Fibroblast of lung (primary cell): ENCODE data around the gene MNAT1. TPM values are rescaled to one million over a fixed set of nuclear protein-coding genes. Genes with fewer than 3 reads are reported as not detected.

Experiments
- DNase-seq, 2 donors: peaks; one replicate each; pipeline versions ENCODE4 v3.0.0 to v3.0.0-alpha.2; 2010; ENCODE audit warnings: low read depth in 2 of 2
- H2AFZ ChIP-seq: 2 replicates; pipeline ENCODE4 v1.5.1; 2012; ENCODE audit warnings: low read length, control low read depth, inconsistent platforms
- H3K27ac ChIP-seq: 2 replicates; pipeline ENCODE4 v1.5.1; 2011; ENCODE audit warnings: low read length, control low read depth; ENCODE audit not compliant: insufficient read depth
- H3K27me3 ChIP-seq: 2 replicates; pipeline ENCODE4 v1.5.1; 2011; ENCODE audit warnings: mild to moderate bottlenecking, low read length; ENCODE audit not compliant: control insufficient read depth, insufficient read depth
- H3K36me3 ChIP-seq: 2 replicates; pipeline ENCODE4 v1.5.1; 2011; ENCODE audit warnings: low read length; ENCODE audit not compliant: control insufficient read depth, insufficient read depth
- H3K4me1 ChIP-seq: 2 replicates; pipeline ENCODE4 v1.5.1; 2011; ENCODE audit warnings: low read length; ENCODE audit not compliant: control insufficient read depth, insufficient read depth; ENCODE audit errors: extremely low read depth
- H3K4me2 ChIP-seq: 2 replicates; pipeline ENCODE4 v1.5.1; 2011; ENCODE audit warnings: low read length, control low read depth; ENCODE audit not compliant: insufficient read depth; ENCODE audit errors: extremely low read depth
- H3K4me3 ChIP-seq, 4 experiments: fragments of 200-600 bp in 1 of 4; sonication (generic) in 1 of 4; replicated peaks in 1 of 4; 2 replicates each; pipeline ENCODE4 v1.5.1; 2011 to 2016; ENCODE audit warnings: low read length in 4 of 4, low read depth in 3 of 4, mild to moderate bottlenecking in 3 of 4, control low read depth in 2 of 4, inconsistent platforms in 1 of 4, mixed read lengths in 1 of 4; ENCODE audit not compliant: insufficient read depth in 1 of 4; ENCODE audit errors: control extremely low read depth in 1 of 4
- H3K79me2 ChIP-seq: 2 replicates; pipeline ENCODE4 v1.5.1; 2012; ENCODE audit warnings: mild to moderate bottlenecking, low read length, inconsistent platforms; ENCODE audit not compliant: control insufficient read depth, insufficient read depth
- H3K9ac ChIP-seq: 2 replicates; pipeline ENCODE4 v1.5.1; 2011; ENCODE audit warnings: mild to moderate bottlenecking, low read length, control low read depth; ENCODE audit not compliant: insufficient read depth
- H3K9me3 ChIP-seq: 2 replicates; pipeline ENCODE4 v1.5.1; 2012; ENCODE audit warnings: low read depth, low read length; ENCODE audit not compliant: control insufficient read depth, insufficient read depth
- H4K20me1 ChIP-seq: 2 replicates; pipeline ENCODE4 v1.5.1; 2011; ENCODE audit warnings: low read length; ENCODE audit not compliant: control insufficient read depth, insufficient read depth; ENCODE audit errors: extremely low read depth
- CTCF ChIP-seq, 2 donors: IDR thresholded peaks in 1 of 2; conservative IDR thresholded peaks in 1 of 2; 1 replicate in 1 of 2; 2 replicates in 1 of 2; pipeline ENCODE4 v1.5.1; 2011 to 2012; ENCODE audit warnings: low read length in 2 of 2, control low read depth in 1 of 2, inconsistent platforms in 1 of 2, low read depth in 1 of 2, mild to moderate bottlenecking in 1 of 2
- EZH2 ChIP-seq: IDR thresholded peaks from 2 replicates; pipeline ENCODE4 v1.5.1; 2012; ENCODE audit warnings: low read length, control low read depth, mild to moderate bottlenecking; ENCODE audit errors: missing control alignments
- polyA plus RNA-seq, 2 donors: library from polyadenylated mRNA; depleted of rRNA in 1 of 2; stranded (reverse) in 1 of 2; unstranded in 1 of 2; fragments of >200 nt; gene quantifications; 2 replicates each; pipeline ENCODE4 v1.2.1, GENCODE V29; 2011 to 2012; ENCODE audit warnings: missing spikeins in 1 of 2
- total RNA-seq: library from RNA; depleted of rRNA; stranded (reverse); fragments of >200 nt; gene quantifications from 2 replicates; pipeline ENCODE4 v1.2.1, GENCODE V29; 2014

Gene MNAT1
- total and polyA plus RNA-seq, 2 donors (not counting 1 experiment from before 2014, with no cell fraction given): 48.2 to 58.5 TPM

DNA sequence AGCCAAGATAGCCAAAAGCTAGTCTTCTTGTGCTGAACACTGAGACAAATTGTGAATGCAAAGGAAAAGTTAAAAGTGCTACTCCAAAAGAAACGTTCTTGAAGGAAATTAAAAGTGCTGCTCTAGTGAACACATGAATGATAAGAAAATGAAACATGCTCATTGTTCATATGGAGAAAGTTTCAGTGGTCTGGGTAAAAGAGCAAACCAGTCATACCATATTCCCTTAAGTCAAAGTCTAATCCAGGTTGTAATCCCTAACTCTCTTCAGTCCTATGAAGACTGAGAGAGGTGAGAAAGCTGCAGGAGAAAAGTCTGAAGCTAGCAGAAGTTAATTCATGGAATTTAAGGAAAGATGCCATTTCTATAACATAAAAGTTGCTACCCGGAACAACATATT, 121.5 kb downstream of the MNAT1 start:
- H3K79me2 ChIP-seq: no peaks in the 10 kb centered on the region
- H3K4me2 ChIP-seq: no peak overlapping the region
- H3K4me3 ChIP-seq: no peak overlapping the region
- no peaks in the 10 kb centered on the region for H4K20me1 ChIP-seq
- H3K4me1 ChIP-seq: no peaks in the 10 kb centered on the region
- H3K27ac ChIP-seq: no peak overlapping the region
- no peak overlapping the region for H2AFZ ChIP-seq
- no peaks in the 10 kb centered on the region for H3K27me3 ChIP-seq
- no peak overlapping the region for H3K9ac ChIP-seq
- no peak for TF ChIP-seq EZH2
- no peak for TF ChIP-seq CTCF (conservative IDR thresholded peaks at IDR 0.05 in 1 of 2, IDR thresholded peaks at IDR 0.05 in 1 of 2; ENCODE audit: low read depth in 1 of 2, low read length in 2 of 2)
- no peaks in the 10 kb centered on the region for H3K9me3 ChIP-seq
- no peak for DNase-seq
- H3K36me3 ChIP-seq: peaks cover 1% of the 10 kb centered on the region

DNA sequence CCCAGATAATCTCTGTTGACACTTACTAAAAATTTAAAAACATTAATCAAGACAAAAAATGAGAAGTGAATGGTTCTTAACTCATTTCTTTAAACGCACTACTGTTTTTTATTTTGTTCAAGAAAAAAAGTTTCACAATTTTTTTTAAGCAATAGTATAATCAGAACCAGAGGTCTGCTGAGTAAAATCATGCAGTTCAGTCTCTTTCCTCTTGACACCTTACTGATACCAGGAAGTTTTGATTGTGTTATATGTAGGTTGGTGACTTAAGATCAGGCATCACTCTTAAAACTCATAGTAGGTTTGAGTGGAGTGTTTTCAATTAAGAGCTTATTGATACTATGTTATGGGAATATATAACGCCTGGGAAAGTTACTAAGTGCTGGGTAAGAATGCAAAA, 125.0 kb downstream of the MNAT1 start:
- TF ChIP-seq CTCF (conservative IDR thresholded peaks at IDR 0.05 in 1 of 2, IDR thresholded peaks at IDR 0.05 in 1 of 2; ENCODE audit: low read depth in 1 of 2, low read length in 2 of 2): no peak
- TF ChIP-seq EZH2: no peak
- no peak overlapping the region for H3K4me3 ChIP-seq
- H4K20me1 ChIP-seq: no peaks in the 10 kb centered on the region
- peaks cover 1% of the 10 kb centered on the region for H3K36me3 ChIP-seq
- H2AFZ ChIP-seq: no peak overlapping the region
- no peak for DNase-seq
- H3K27me3 ChIP-seq: no peaks in the 10 kb centered on the region
- no peak overlapping the region for H3K4me2 ChIP-seq
- H3K9me3 ChIP-seq: no peaks in the 10 kb centered on the region
- no peaks in the 10 kb centered on the region for H3K4me1 ChIP-seq
- H3K27ac ChIP-seq: no peak overlapping the region
- H3K79me2 ChIP-seq: no peaks in the 10 kb centered on the region
- H3K9ac ChIP-seq: no peak overlapping the region

- no peak overlapping the region for H3K4me3 ChIP-seq
- no peaks in the 10 kb centered on the region for H3K9me3 ChIP-seq
- no peaks in the 10 kb centered on the region for H3K36me3 ChIP-seq
- no peak overlapping the region for H3K9ac ChIP-seq
- H2AFZ ChIP-seq: no peak overlapping the region
- no peak overlapping the region for H3K27ac ChIP-seq
- TF ChIP-seq EZH2 (no peak), CTCF (conservative IDR thresholded peaks at IDR 0.05 in 1 of 2, IDR thresholded peaks at IDR 0.05 in 1 of 2; ENCODE audit: low read depth in 1 of 2, low read length in 2 of 2) (no peak)
- H3K27me3 ChIP-seq: no peaks in the 10 kb centered on the region
- H3K4me2 ChIP-seq: no peak overlapping the region
- no peak for DNase-seq
- no peaks in the 10 kb centered on the region for H3K79me2 ChIP-seq
- no peaks in the 10 kb centered on the region for H3K4me1 ChIP-seq
- H4K20me1 ChIP-seq: no peaks in the 10 kb centered on the region
These were observed 127.1 kb downstream of the MNAT1 start for GRCh38 chr14:60861545-60862140.
